Fibroblast of skin of left quadriceps (primary cell): ENCODE results near the gene ZNHIT2.
"Not testable (repeated sequence)": the region's sequence is repeated elsewhere in the genome, so short reads cannot be mapped to it uniquely, and the experiment has no call there.

Experiments used
- DNase-seq, 2 experiments: peaks; one replicate each; pipeline ENCODE4 v3.0.0-alpha.2; 2013; ENCODE audit warnings: low read depth in 2 of 2

Gene ZNHIT2

DNA sequence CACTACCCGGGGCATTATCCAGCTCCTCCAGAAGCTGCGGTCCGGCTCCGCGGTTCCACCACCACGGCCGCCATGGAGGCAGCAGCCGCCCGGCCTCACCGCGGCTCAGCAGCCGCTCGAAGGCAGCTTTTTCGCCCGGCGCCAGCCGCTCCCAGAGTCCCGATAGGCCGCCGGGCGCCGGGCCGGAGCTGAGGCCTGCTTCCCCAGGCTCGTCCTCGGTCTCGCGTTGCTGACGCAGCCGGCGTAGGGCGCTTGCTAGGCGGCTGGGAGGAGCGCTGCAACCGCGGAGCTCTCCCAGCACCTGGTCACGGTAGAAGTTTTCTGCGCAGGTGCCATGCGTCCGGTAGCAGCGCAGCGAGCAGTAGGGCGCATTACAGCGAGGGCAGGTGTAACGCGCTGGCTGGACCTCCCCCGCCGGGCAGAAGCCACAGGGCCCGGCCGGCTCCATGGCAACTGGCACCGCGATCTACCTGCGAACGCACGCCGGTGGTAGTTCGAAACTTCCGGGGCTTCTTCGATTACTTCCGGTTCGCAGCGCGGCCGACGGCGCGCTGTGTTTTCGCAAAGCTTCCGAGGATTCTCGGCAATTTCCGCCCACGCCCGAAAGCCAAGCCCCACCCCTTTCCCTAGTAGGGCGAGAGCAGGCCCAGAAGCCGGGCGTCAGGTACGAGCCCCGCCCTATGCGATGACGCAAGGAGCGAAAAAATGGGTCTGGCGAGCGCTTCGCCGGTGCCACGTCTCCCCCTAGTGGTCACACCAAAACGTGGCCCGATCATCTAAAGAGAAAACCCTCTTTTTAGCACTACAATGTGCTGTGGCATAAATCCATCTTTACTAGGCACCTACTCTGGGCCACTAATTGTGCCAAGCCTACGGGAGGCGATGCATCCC, at the start of gene ZNHIT2:
TSS of gene ZNHIT2 (minus strand) at position 496 of the 891 bp plus-strand sequence. CDS start at position 448, 48 bp downstream.
- peak; percentile 97 for DNase-seq

GRCh38 chr11:65166893-65167292, 49.4 kb upstream of the ZNHIT2 start:
- DNase-seq = no peak

- no peak for DNase-seq
Observed at GRCh38 chr11:65165410-65166317, 48.2 kb upstream of the ZNHIT2 start.

- DNase-seq = no peak
Observed at GRCh38 chr11:65163684-65164083, 46.2 kb upstream of the ZNHIT2 start.

DNA sequence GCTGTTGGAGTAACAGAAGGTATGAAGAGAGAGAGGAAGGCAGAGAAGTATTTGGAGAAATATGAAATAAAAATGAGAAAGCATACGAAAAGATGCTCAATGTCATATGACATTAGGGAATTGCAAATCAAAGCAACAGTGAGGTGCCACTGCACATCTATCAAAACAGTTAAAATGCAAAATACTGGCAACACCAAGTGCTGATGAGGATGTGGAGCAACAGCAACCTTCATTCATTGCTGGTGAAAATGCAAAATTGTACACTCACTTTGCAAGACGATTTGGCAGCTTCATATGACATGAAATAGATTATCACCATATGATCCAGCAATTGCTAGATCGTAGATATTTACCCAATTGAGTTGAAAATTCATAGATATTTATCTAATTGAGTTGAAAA, 43.1 kb upstream of the ZNHIT2 start:
- no peak for DNase-seq

DNA sequence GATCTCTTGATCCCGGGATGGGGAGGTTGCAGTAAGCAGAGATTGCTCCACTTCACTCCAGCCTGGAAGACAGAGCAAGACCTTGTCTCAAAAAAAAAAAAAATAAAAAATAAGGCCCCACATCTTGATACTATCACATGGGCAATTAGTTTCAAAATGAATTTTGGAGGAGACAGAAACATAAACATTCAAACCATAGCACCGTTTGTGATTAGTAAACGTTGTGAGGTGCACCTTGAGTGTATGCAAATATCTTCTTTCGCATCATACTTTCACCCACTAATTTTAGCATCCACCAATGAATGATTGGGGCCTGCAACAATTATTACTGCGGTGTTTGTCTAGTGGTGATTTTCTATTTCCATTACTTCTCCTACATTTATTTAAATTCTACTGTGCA, 41.5 kb upstream of the ZNHIT2 start:
- no peak for DNase-seq

DNA sequence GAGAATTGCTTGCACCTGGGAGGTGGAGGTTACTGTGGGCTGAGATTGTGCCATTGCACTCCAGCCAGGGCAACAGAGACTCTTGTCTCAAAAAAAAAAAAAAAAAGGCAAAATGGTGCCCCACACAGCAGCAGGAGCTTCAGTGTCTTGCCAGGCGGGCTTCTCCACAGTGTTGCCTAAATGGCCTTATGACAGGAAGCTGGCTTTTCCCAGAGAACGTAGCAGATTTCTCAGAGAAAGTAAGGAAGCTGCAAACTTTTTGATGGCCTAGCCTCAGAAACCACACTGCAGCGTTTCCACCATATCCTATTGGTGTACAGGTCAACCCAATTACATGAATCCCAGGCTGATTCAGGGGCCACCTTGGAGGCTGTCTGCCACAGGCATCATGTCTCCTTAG, 39.8 kb upstream of the ZNHIT2 start:
- no peak for DNase-seq

GRCh38 chr11:65156926-65157325, 39.4 kb upstream of the ZNHIT2 start:
- DNase-seq = no peak

DNA sequence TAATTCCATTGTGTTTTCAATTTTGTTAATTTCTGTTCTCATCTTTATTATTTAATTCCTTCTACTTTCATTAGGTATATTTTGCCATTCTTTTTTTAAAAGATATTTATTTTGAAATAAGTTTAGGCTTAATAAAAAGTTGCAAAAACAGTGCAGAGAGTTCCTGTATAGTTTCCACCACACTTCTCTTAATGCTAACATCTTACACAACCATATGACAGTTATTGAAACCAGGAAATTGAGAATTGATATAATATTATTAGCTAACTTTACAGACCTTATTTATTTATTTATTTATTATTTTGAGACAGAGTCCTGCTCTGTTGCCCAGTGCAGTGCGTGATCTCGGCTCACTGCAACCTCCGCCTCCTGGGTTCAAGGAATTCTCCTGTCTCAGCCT, 38.8 kb upstream of the ZNHIT2 start:
- DNase-seq = no peak

- DNase-seq = no peak
Observed at GRCh38 chr11:65152122-65152521, 34.6 kb upstream of the ZNHIT2 start.

GRCh38 chr11:65151331-65151899, 33.9 kb upstream of the ZNHIT2 start:
- no peak for DNase-seq

GRCh38 chr11:65150509-65151299, 33.2 kb upstream of the ZNHIT2 start:
- DNase-seq = peak; percentile 26 to 27

- DNase-seq = not testable (repeated sequence)
Observed at GRCh38 chr11:65150131-65150508, 32.6 kb upstream of the ZNHIT2 start.

DNA sequence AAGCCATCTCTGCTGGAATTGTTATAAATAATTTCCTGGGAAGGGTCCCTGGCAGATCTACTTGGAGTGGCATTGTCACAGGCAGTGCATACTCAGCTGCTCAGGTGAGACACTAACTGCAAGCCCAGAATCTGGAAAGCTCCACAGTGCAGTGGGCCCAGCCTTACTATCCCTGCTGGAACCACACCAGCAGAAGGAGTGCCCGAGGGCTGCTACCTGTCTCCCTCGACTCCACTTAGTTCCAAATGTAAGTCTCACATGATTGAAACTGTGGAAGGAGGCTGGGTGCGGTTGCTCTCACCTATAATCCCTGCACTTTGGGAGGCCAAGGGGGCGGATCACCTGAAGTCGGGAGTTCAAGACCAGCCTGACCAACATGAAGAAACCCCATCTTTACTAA, 31.2 kb upstream of the ZNHIT2 start:
- no peak for DNase-seq

- no peak for DNase-seq
Observed at GRCh38 chr11:65147352-65148075, 30.0 kb upstream of the ZNHIT2 start.

DNA sequence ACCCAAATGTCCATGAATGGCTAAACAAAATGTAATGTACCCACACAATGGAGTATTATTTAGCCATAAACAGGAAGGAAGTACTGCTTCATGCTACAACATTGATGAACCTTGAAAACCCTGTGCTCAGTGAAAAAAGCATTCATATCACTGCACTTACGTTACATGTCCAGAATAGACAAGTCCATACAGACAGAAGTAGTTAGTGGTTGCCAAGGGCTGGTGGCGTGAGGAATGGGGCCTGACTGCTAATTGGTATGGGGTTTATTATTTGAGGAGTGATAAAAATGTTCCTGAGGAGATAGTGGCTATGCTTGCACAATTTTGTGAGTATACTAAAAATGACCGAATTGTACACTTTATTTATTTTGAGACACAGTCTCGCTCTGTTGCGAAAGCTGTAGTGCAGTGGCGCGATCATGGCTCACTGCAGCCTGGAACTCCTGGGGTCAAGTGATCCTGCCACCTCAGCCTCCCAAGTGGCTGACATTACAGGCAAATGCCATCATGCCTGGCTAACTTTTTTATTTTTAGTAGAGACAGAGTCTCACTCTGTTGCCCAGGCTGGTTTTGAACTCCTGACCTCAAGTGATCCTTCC, 24.5 kb upstream of the ZNHIT2 start:
- DNase-seq = no peak

GRCh38 chr11:65136515-65137096, 19.1 kb upstream of the ZNHIT2 start:
- DNase-seq = no peak

GRCh38 chr11:65135633-65136145, 18.2 kb upstream of the ZNHIT2 start:
- DNase-seq = no peak

DNA sequence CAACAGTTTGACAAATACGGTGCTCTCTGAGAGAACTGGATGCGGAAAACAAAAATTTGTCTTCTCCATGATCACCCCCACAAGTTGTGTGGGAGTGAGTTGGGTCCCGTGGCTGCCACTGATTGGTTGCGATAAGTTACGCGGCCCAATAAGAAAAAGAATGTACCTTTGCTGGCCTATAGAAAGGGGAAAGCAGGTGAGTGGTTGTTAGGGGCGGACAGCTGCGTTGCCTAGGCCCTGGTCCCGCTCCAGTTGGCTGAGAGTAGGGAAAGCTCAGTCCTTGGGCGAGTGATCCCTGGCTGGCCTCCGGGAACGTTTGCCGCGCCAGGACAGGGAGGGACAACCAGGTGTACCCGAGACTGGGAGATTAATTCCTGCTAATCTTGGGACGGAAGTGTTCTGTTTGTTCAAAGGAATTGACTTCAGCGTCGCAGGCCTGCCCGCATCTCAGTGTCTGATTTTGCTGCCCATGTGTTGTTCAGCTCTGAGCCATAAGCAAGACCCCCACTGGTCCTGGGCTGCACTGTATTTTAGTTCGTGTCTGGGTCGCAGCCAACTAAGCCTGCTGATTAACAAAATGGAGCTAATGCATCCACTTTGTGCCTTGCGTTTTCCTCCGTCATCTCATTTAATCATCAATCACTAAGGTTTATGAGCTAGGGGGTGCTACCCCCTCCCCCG, 17.6 kb upstream of the ZNHIT2 start:
- DNase-seq = peak; percentile 92 to 94
